Left ventricle myocardium inferior (tissue), 1 donor: Measurements from ENCODE around the gene PARP11. TPM values are rescaled to one million over a fixed set of nuclear protein-coding genes. Genes with fewer than 3 reads are reported as not detected.

ENCODE experiments used
- DNase-seq: peaks from one replicate; pipeline ENCODE4 v3.0.0-alpha.2; 2020
- H3K27ac ChIP-seq: fragments of 200-600 bp; replicated peaks from 2 replicates; pipeline ENCODE4 v1.8.0; 2021
- H3K27me3 ChIP-seq: fragments of 200-600 bp; 2 replicates; pipeline ENCODE4 v1.8.0; 2021; ENCODE audit warnings: low read depth
- H3K36me3 ChIP-seq: fragments of 200-600 bp; 2 replicates; pipeline ENCODE4 v1.8.0; 2021
- H3K4me1 ChIP-seq: fragments of 200-600 bp; 2 replicates; pipeline ENCODE4 v1.8.0; 2021
- H3K4me3 ChIP-seq: fragments of 200-600 bp; 2 replicates; pipeline ENCODE4 v1.8.0; 2021; ENCODE audit warnings: mild to moderate bottlenecking, moderate library complexity
- H3K9me3 ChIP-seq: fragments of 200-600 bp; replicated peaks from 2 replicates; pipeline ENCODE4 v1.8.0; 2021
- intact Hi-C: fragments of 100-400 bp; cut with micrococcal nuclease; formaldehyde crosslinking; loops from one replicate; pipeline ENCODE4 v1.11.0; 2022
- total RNA-seq: library from RNA; stranded (reverse); fragmentation: NEBNext Ultra II Directional; extraction: Animal tissue kit (Norgen Biotek cat#: 25700); gene quantifications from one replicate; pipeline ENCODE4 v1.2.1, GENCODE V29; 2021
- TF ChIP-seq, protein P1 (sequence below): fragments of 200-600 bp; IDR thresholded peaks from 2 replicates; pipeline ENCODE4 v1.8.0; 2021; ENCODE audit warnings: antibody characterized with exemption, mild to moderate bottlenecking, borderline replicate concordance
- donor health status: DM: no; HTN: yes; CAD: no; lungs with severe emphysema.

The PARP11 gene
- total RNA-seq, 1 donor from 2014 or later = 4.7 TPM

DNA sequence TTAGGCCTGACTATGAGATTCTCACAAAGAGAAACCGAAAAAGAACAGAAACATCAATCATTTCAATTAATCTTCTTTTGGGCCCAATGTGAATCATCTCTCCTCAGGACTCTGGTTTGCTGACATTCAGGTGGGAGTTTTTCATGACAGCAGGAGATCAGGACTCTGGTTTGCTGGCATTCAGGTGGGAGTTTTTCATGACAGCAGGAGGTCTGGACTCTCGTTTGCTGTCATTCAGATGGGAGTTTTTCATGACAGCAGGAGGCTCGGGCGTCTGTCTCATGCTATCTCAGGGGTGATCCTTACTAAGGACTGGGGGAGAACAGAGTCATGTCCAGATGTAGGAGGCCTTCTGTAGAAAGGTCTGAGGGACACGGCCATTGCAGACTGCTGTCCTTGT, 40.1 kb upstream of the PARP11 start:
- DNase-seq = no peak
- no peaks in the 10 kb centered on the region for H3K4me1 ChIP-seq
- H3K27me3 ChIP-seq = peaks cover 13% of the 10 kb centered on the region
- no peak overlapping the region for H3K4me3 ChIP-seq
- no peaks in the 10 kb centered on the region for H3K36me3 ChIP-seq
- H3K9me3 ChIP-seq = no peaks in the 10 kb centered on the region
- intact Hi-C loops = no loop called here
- TF ChIP-seq, protein P1, sequence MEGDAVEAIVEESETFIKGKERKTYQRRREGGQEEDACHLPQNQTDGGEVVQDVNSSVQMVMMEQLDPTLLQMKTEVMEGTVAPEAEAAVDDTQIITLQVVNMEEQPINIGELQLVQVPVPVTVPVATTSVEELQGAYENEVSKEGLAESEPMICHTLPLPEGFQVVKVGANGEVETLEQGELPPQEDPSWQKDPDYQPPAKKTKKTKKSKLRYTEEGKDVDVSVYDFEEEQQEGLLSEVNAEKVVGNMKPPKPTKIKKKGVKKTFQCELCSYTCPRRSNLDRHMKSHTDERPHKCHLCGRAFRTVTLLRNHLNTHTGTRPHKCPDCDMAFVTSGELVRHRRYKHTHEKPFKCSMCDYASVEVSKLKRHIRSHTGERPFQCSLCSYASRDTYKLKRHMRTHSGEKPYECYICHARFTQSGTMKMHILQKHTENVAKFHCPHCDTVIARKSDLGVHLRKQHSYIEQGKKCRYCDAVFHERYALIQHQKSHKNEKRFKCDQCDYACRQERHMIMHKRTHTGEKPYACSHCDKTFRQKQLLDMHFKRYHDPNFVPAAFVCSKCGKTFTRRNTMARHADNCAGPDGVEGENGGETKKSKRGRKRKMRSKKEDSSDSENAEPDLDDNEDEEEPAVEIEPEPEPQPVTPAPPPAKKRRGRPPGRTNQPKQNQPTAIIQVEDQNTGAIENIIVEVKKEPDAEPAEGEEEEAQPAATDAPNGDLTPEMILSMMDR = no peak
- no peak overlapping the region for H3K27ac ChIP-seq

- Histone ChIP-seq H3K9me3 (no peaks in the 10 kb centered on the region), H3K27ac (no peak overlapping the region), H3K4me3 (no peak overlapping the region), H3K27me3 (peaks cover 12% of the 10 kb centered on the region), H3K4me1 (no peaks in the 10 kb centered on the region), H3K36me3 (no peaks in the 10 kb centered on the region)
- TF ChIP-seq, protein P1 = no peak
- no peak for DNase-seq
- intact Hi-C loops = no loop called here
Observed at GRCh38 chr12:3912863-3913262, 39.7 kb upstream of the PARP11 start.

DNA sequence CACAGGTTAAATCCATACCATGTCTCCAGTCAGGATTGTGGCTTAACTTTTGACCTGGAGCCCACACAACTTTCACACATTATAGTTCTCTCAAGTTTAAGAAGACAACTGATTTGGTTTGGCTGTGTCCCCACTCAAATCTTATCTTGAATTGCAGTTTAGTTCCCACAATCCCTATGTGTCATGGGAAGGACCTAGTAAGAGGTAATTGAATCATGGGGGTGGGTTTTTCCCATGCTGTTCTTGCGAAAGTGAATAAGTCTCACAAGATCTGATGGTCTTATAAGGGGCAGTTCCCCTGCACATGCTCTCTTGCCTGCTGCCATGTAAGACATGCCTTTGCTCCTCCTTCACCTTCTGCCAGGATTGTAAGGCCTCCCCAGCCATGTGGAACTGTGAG, 38.2 kb upstream of the PARP11 start:
- no peaks in the 10 kb centered on the region for H3K4me1 ChIP-seq
- H3K4me3 ChIP-seq = no peak overlapping the region
- H3K36me3 ChIP-seq = no peaks in the 10 kb centered on the region
- H3K27me3 ChIP-seq = peaks cover 5% of the 10 kb centered on the region
- no peak overlapping the region for H3K27ac ChIP-seq
- DNase-seq = no peak
- intact Hi-C loops = no loop called here
- TF ChIP-seq, protein P1 = no peak
- no peaks in the 10 kb centered on the region for H3K9me3 ChIP-seq

DNA sequence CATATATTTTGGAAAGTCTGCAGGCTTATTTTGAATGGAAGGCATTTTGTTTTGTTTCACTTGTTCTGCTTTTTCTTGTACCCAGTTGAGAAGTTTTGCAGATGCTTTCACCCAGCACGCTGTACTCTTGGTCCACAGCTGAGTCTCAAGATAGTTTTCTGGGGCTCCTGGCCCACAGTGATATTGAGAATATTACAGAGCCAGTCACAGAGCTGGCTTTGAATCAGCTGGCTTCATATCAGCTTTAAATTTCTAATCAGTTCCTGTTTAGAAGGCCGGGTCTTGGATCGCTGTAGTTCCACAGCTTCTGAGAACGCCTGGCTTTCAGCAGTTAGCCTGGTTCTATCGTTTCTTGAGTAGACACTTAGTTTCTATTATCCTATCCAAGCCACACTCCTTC, 32.5 kb upstream of the PARP11 start:
- intact Hi-C loops = no loop called here
- Histone ChIP-seq H3K4me3 (no peak overlapping the region), H3K27ac (no peak overlapping the region), H3K9me3 (no peaks in the 10 kb centered on the region), H3K4me1 (no peaks in the 10 kb centered on the region), H3K36me3 (no peaks in the 10 kb centered on the region), H3K27me3 (peaks cover 8% of the 10 kb centered on the region)
- DNase-seq = no peak
- TF ChIP-seq, protein P1 = no peak

- H3K27ac ChIP-seq = no peak overlapping the region
- TF ChIP-seq, protein P1 = no peak
- DNase-seq = no peak
- no peaks in the 10 kb centered on the region for H3K9me3 ChIP-seq
- H3K4me3 ChIP-seq = no peak overlapping the region
- peaks cover 8% of the 10 kb centered on the region for H3K27me3 ChIP-seq
- H3K4me1 ChIP-seq = no peaks in the 10 kb centered on the region
- intact Hi-C loops = no loop called here
- H3K36me3 ChIP-seq = no peaks in the 10 kb centered on the region
Observed at GRCh38 chr12:3904999-3905398, 31.8 kb upstream of the PARP11 start.

- TF ChIP-seq, protein P1 = no peak
- intact Hi-C loops = no loop called here
- Histone ChIP-seq H3K36me3 (no peaks in the 10 kb centered on the region), H3K4me1 (no peaks in the 10 kb centered on the region), H3K9me3 (no peaks in the 10 kb centered on the region), H3K27ac (no peak overlapping the region), H3K27me3 (peaks cover 12% of the 10 kb centered on the region), H3K4me3 (no peak overlapping the region)
- DNase-seq = no peak
Observed at GRCh38 chr12:3902921-3903320, 29.7 kb upstream of the PARP11 start.
